ENCODE results near the gene WNT7B. TPM values are rescaled to one million over a fixed set of nuclear protein-coding genes. Genes with fewer than 3 reads are reported as not detected.

The WNT7B gene
- total RNA-seq, 3 donors from 2014 or later (not counting 1 experiment from before 2014, with no cell fraction given): not detected

GRCh38 chr22:45917146-45917545, 59.8 kb downstream of the WNT7B start:
- no peaks in the 10 kb centered on the region for H3K36me3 ChIP-seq (ENCODE audit: control insufficient read depth, insufficient read depth, low read length)
- no peak for TF ChIP-seq CTCF (IDR thresholded peaks at IDR 0.05)
- no peaks in the 10 kb centered on the region for H3K4me1 Mint-ChIP-seq
- peaks cover 4% of the 10 kb centered on the region for H3K9me3 ChIP-seq (ENCODE audit: control insufficient read depth, insufficient read depth, low read length)
- 78% methylated on average over 12 of the region's 12 CpGs for WGBS (ENCODE audit: insufficient coverage)
- no peak for ATAC-seq
- H3K4me1 ChIP-seq (ENCODE audit: control insufficient read depth, insufficient read depth, low read length): no peaks in the 10 kb centered on the region
- no peak overlapping the region for H3K27ac Mint-ChIP-seq
- no peaks in the 10 kb centered on the region for H3K27me3 ChIP-seq (ENCODE audit: control insufficient read depth, insufficient read depth, low read length)
- no peak for DNase-seq
- no peak overlapping the region for H3K4me3 ChIP-seq (ENCODE audit: low read length)
- H3K36me3 Mint-ChIP-seq: no peaks in the 10 kb centered on the region
- intact Hi-C loops (cut with micrococcal nuclease): no loop called here
- peaks cover 0 to 4% of the 10 kb centered on the region in 2 donors for H3K27me3 Mint-ChIP-seq (ENCODE audit: low read depth in 2 of 2)
- no peaks in the 10 kb centered on the region for H3K9me3 Mint-ChIP-seq
- no peak overlapping the region for H3K27ac ChIP-seq (ENCODE audit: low read length)
- no peak overlapping the region for H3K4me3 Mint-ChIP-seq

DNA sequence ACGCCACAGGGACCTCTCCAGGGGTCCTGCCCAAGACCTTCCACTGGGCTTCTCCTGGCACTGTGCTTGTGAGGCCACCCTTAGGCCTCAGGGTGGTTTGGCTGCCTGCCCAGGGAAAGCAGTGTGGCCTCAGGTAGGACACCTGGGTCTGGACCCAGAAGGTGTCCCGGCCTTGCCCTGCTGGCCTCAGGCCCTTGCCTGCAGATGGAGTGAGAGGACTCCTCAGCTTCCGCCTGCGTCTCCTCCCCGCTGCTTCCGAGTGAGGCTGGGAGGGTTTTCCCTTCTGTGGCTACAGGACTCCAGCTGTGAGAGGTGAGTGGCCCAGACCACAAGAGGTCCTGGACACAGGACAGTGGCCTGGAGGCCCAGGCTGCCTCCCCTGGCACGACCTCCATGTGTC, 60.4 kb downstream of the WNT7B start:
- H3K4me1 ChIP-seq (ENCODE audit: control insufficient read depth, insufficient read depth, low read length): no peaks in the 10 kb centered on the region
- DNase-seq (no peak), ATAC-seq (no peak)
- peaks cover 0 to 4% of the 10 kb centered on the region in 2 donors for H3K27me3 Mint-ChIP-seq (ENCODE audit: low read depth in 2 of 2)
- 88% methylated on average over 7 of the region's 7 CpGs for WGBS (ENCODE audit: insufficient coverage)
- H3K27ac Mint-ChIP-seq: no peak overlapping the region
- H3K4me3 Mint-ChIP-seq: no peak overlapping the region
- peaks cover 4% of the 10 kb centered on the region for H3K9me3 ChIP-seq (ENCODE audit: control insufficient read depth, insufficient read depth, low read length)
- H3K9me3 Mint-ChIP-seq: no peaks in the 10 kb centered on the region
- H3K4me3 ChIP-seq (ENCODE audit: low read length): no peak overlapping the region
- H3K27ac ChIP-seq (ENCODE audit: low read length): no peak overlapping the region
- TF ChIP-seq CTCF (IDR thresholded peaks at IDR 0.05): no peak
- H3K27me3 ChIP-seq (ENCODE audit: control insufficient read depth, insufficient read depth, low read length): no peaks in the 10 kb centered on the region
- H3K4me1 Mint-ChIP-seq: no peaks in the 10 kb centered on the region
- H3K36me3 Mint-ChIP-seq: no peaks in the 10 kb centered on the region
- H3K36me3 ChIP-seq (ENCODE audit: control insufficient read depth, insufficient read depth, low read length): no peaks in the 10 kb centered on the region
- intact Hi-C loops (cut with micrococcal nuclease): no loop called here

DNA sequence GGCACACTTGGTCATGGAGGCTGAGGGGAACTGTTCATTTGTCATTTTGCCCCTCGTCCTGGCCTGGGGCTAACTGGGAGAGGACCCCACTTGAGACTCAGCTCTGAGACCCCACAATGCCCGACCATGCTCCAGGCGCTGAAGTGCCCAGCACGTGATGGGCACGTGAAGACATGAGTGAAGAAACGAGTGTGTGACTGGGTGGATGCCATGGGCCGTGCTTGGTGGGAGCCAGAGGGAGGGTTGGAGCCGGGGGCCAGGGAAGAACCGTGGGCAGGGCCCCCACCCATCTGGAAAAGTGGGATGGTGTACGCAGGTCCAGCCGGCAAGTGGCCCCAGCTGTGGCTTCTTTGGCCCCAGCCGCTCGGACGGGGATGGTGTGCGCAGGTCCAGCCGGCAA, 61.1 kb downstream of the WNT7B start:
- intact Hi-C loops (cut with micrococcal nuclease): no loop called here
- Mint-ChIP-seq H3K4me1 (no peaks in the 10 kb centered on the region), H3K4me3 (no peak overlapping the region), H3K9me3 (no peaks in the 10 kb centered on the region), H3K27me3 (ENCODE audit: low read depth in 2 of 2) (peaks cover 0 to 4% of the 10 kb centered on the region in 2 donors), H3K36me3 (no peaks in the 10 kb centered on the region), H3K27ac (no peak overlapping the region)
- 90% methylated on average over 16 of the region's 16 CpGs for WGBS (ENCODE audit: insufficient coverage)
- no peaks in the 10 kb centered on the region for H3K4me1 ChIP-seq (ENCODE audit: control insufficient read depth, insufficient read depth, low read length)
- no peak overlapping the region for H3K4me3 ChIP-seq (ENCODE audit: low read length)
- no peaks in the 10 kb centered on the region for H3K36me3 ChIP-seq (ENCODE audit: control insufficient read depth, insufficient read depth, low read length)
- ATAC-seq (no peak), DNase-seq (no peak)
- no peaks in the 10 kb centered on the region for H3K27me3 ChIP-seq (ENCODE audit: control insufficient read depth, insufficient read depth, low read length)
- TF ChIP-seq CTCF (IDR thresholded peaks at IDR 0.05): no peak
- H3K9me3 ChIP-seq (ENCODE audit: control insufficient read depth, insufficient read depth, low read length): peaks cover 4% of the 10 kb centered on the region
- H3K27ac ChIP-seq (ENCODE audit: low read length): no peak overlapping the region

GRCh38 chr22:45915151-45915550, 61.8 kb downstream of the WNT7B start:
- no peak for TF ChIP-seq CTCF (IDR thresholded peaks at IDR 0.05)
- H3K9me3 ChIP-seq (ENCODE audit: control insufficient read depth, insufficient read depth, low read length): peaks cover 4% of the 10 kb centered on the region
- no peaks in the 10 kb centered on the region for H3K36me3 Mint-ChIP-seq
- H3K4me1 ChIP-seq (ENCODE audit: control insufficient read depth, insufficient read depth, low read length): no peaks in the 10 kb centered on the region
- no peak overlapping the region for H3K27ac ChIP-seq (ENCODE audit: low read length)
- no peaks in the 10 kb centered on the region for H3K36me3 ChIP-seq (ENCODE audit: control insufficient read depth, insufficient read depth, low read length)
- peaks cover 0 to 4% of the 10 kb centered on the region in 2 donors for H3K27me3 Mint-ChIP-seq (ENCODE audit: low read depth in 2 of 2)
- no peaks in the 10 kb centered on the region for H3K9me3 Mint-ChIP-seq
- no peaks in the 10 kb centered on the region for H3K4me1 Mint-ChIP-seq
- DNase-seq: no peak
- no peak overlapping the region for H3K27ac Mint-ChIP-seq
- H3K4me3 ChIP-seq (ENCODE audit: low read length): no peak overlapping the region
- intact Hi-C loops (cut with micrococcal nuclease): no loop called here
- no peak for ATAC-seq
- no peak overlapping the region for H3K4me3 Mint-ChIP-seq
- 76% methylated on average over 2 of the region's 2 CpGs for WGBS (ENCODE audit: insufficient coverage)
- no peaks in the 10 kb centered on the region for H3K27me3 ChIP-seq (ENCODE audit: control insufficient read depth, insufficient read depth, low read length)
